SU-DHL-6 (cell line): Measurements from ENCODE around the gene KAT8.

ENCODE experiments used
- CTCF ChIP-seq: fragments of 200-600 bp; sonication (generic); IDR thresholded peaks from one replicate; pipeline ENCODE4 v1.5.1; 2017; ENCODE audit warnings: antibody characterized with exemption, mild to moderate bottlenecking, low read length, moderate library complexity; ENCODE audit not compliant: insufficient read depth, poor library complexity, severe bottlenecking
- EZH2phosphoT487 ChIP-seq: fragments of 200-600 bp; sonication (generic), shearing (Covaris generic); conservative IDR thresholded peaks from 2 replicates; pipeline ENCODE4 v1.6.1; 2018; ENCODE audit warnings: mild to moderate bottlenecking, antibody characterized with exemption, low read length, moderate library complexity, mixed read lengths

GRCh38 chr16:31147574-31147973, 30.1 kb downstream of the KAT8 start:
- TF ChIP-seq CTCF: no peak
- no peak for TF ChIP-seq EZH2phosphoT487
